H1 (cell line): ENCODE results near the gene CRADD. TPM values are rescaled to one million over a fixed set of nuclear protein-coding genes. Genes with fewer than 3 reads are reported as not detected.

Source experiments
- CTCF ChIA-PET: fragments of 300-600 bp; sonication (Branson Sonifier 250); formaldehyde crosslinking; loops from one replicate; lab custom pipeline; 2021; ENCODE audit not compliant: partially characterized antibody; lab: Charles Lee
- POLR2A ChIA-PET: fragments of 300-600 bp; sonication (Branson Sonifier 250); formaldehyde crosslinking; loops from one replicate; lab custom pipeline; 2021; ENCODE audit warnings: inconsistent platforms; ENCODE audit not compliant: partially characterized antibody; lab: Charles Lee
- DNase-seq, 2 experiments: peaks; one replicate each; pipeline versions ENCODE4 v3.0.0 to v3.0.0-alpha.2; 2010 to 2022; ENCODE audit warnings: low spot score in 2 of 2, low read depth in 1 of 2, mixed read lengths in 1 of 2
- FAIRE-seq: peaks from 2 replicates; lab custom pipeline; 2011; peaks lifted over from hg19 to GRCh38; lab: Jason Lieb, UNC
- H2AFZ ChIP-seq: 2 replicates; pipeline ENCODE4 v1.8.1; 2012; ENCODE audit warnings: low read length, inconsistent platforms
- H2AK5ac ChIP-seq: 2 replicates; pipeline ENCODE4 v1.6.1; 2013; ENCODE audit warnings: low read depth, low read length
- H2BK120ac ChIP-seq: replicated peaks from 2 replicates; pipeline ENCODE3; 2013; ENCODE audit warnings: low read depth, low read length, inconsistent platforms
- H2BK12ac ChIP-seq: 2 replicates; pipeline ENCODE4 v1.6.1; 2013; ENCODE audit warnings: low read depth, low read length
- H2BK15ac ChIP-seq: 2 replicates; pipeline ENCODE4 v1.6.1; 2013; ENCODE audit warnings: low read length
- H2BK20ac ChIP-seq: 2 replicates; pipeline ENCODE4 v1.6.1; 2013; ENCODE audit warnings: low read length
- H2BK5ac ChIP-seq: 2 replicates; pipeline ENCODE4 v1.6.1; 2013; ENCODE audit warnings: low read depth, low read length
- H3K14ac ChIP-seq: 2 replicates; pipeline ENCODE4 v1.6.1; 2013; ENCODE audit warnings: inconsistent platforms; ENCODE audit not compliant: insufficient read length
- H3K18ac ChIP-seq: 2 replicates; pipeline ENCODE4 v1.6.1; 2013; ENCODE audit warnings: low read length; ENCODE audit errors: extremely low read depth
- H3K23ac ChIP-seq: 2 replicates; pipeline ENCODE4 v1.6.1; 2013; ENCODE audit warnings: inconsistent platforms; ENCODE audit not compliant: insufficient read length
- H3K23me2 ChIP-seq: 2 replicates; pipeline ENCODE4 v1.6.1; 2013; ENCODE audit warnings: low read depth, low read length
- H3K27ac ChIP-seq: 2 replicates; pipeline ENCODE4 v1.6.1; 2011; ENCODE audit warnings: low read depth, low read length, inconsistent platforms
- H3K27me3 ChIP-seq, 4 experiments: replicated peaks in 1 of 4; 1 replicate in 1 of 4; 2 replicates in 3 of 4; pipeline versions ENCODE4 v1.6.1 to v1.8.1; 2011 to 2013; ENCODE audit warnings: low read length in 3 of 4, mild to moderate bottlenecking in 3 of 4, inconsistent platforms in 2 of 4, mixed read lengths in 2 of 4, moderate library complexity in 1 of 4; ENCODE audit not compliant: control insufficient read depth in 3 of 4, insufficient read depth in 3 of 4; ENCODE audit errors: extremely low read depth in 1 of 4
- H3K36me3 ChIP-seq, 4 experiments: 2 replicates each; pipeline versions ENCODE4 v1.6.1 to v1.8.1; 2011 to 2013; ENCODE audit warnings: mild to moderate bottlenecking in 4 of 4, low read length in 3 of 4, moderate library complexity in 2 of 4, control low read depth in 1 of 4, inconsistent platforms in 1 of 4; ENCODE audit not compliant: insufficient read depth in 4 of 4, control insufficient read depth in 2 of 4
- H3K4ac ChIP-seq: replicated peaks from 2 replicates; pipeline ENCODE3; 2013; ENCODE audit warnings: low read length, low read depth, mixed read lengths, inconsistent platforms; ENCODE audit not compliant: insufficient read length
- H3K4me1 ChIP-seq, 4 experiments: replicated peaks in 1 of 4; 1 replicate in 1 of 4; 2 replicates in 3 of 4; pipeline versions ENCODE4 v1.6.1 to v1.8.1; 2011 to 2013; ENCODE audit warnings: low read length in 3 of 4, inconsistent platforms in 2 of 4, mixed read lengths in 1 of 4; ENCODE audit not compliant: insufficient read depth in 4 of 4, control insufficient read depth in 3 of 4
- H3K4me2 ChIP-seq, 2 experiments: 2 replicates each; pipeline versions ENCODE4 v1.6.1 to v1.8.1; 2011 to 2013; ENCODE audit warnings: low read depth in 2 of 2, low read length in 2 of 2, control low read depth in 1 of 2, inconsistent platforms in 1 of 2, mild to moderate bottlenecking in 1 of 2; ENCODE audit not compliant: insufficient read depth in 1 of 2
- H3K4me3 ChIP-seq, 4 experiments: fragments of 200-600, 300-600 bp in 1 of 4; sonication (generic), shearing (Covaris generic), sonication (Bioruptor Twin) in 1 of 4; 2 replicates each; pipeline versions ENCODE4 v1.5.1 to v1.8.1; 2011 to 2016; ENCODE audit warnings: low read length in 4 of 4, low read depth in 3 of 4, control low read depth in 2 of 4, inconsistent platforms in 2 of 4, mild to moderate bottlenecking in 2 of 4, mixed read lengths in 1 of 4, moderate library complexity in 1 of 4; ENCODE audit not compliant: insufficient read depth in 2 of 4; ENCODE audit errors: extremely low read depth in 1 of 4
- H3K56ac ChIP-seq: replicated peaks from 2 replicates; pipeline ENCODE3; 2013; ENCODE audit warnings: low read depth, mild to moderate bottlenecking, mixed read lengths, low read length, inconsistent platforms; ENCODE audit not compliant: insufficient read length
- H3K79me1 ChIP-seq: 2 replicates; pipeline ENCODE4 v1.6.1; 2013; ENCODE audit warnings: low read depth, low read length, control low read depth
- H3K79me2 ChIP-seq, 2 experiments: 2 replicates each; pipeline versions ENCODE4 v1.6.1 to v1.8.1; 2012 to 2013; ENCODE audit warnings: low read length in 2 of 2, mild to moderate bottlenecking in 2 of 2, inconsistent platforms in 1 of 2; ENCODE audit not compliant: insufficient read depth in 2 of 2, control insufficient read depth in 1 of 2
- H3K9ac ChIP-seq, 4 experiments: replicated peaks in 1 of 4; 1 replicate in 1 of 4; 2 replicates in 3 of 4; pipeline versions ENCODE4 v1.6.1 to v1.8.1; 2011 to 2013; ENCODE audit warnings: low read depth in 3 of 4, low read length in 3 of 4, control low read depth in 2 of 4, mild to moderate bottlenecking in 2 of 4, moderate library complexity in 2 of 4, inconsistent platforms in 1 of 4; ENCODE audit errors: extremely low read depth in 1 of 4
- H3K9me3 ChIP-seq, 2 experiments: 2 replicates each; pipeline versions ENCODE4 v1.6.1 to v1.8.1; 2012 to 2013; ENCODE audit warnings: mild to moderate bottlenecking in 2 of 2, moderate library complexity in 2 of 2, control low read depth in 1 of 2, inconsistent platforms in 1 of 2, low read depth in 1 of 2, low read length in 1 of 2, mixed read lengths in 1 of 2; ENCODE audit not compliant: insufficient read depth in 2 of 2
- H4K20me1 ChIP-seq, 2 experiments: replicated peaks in 1 of 2; 2 replicates each; pipeline versions ENCODE3 to v1.8.1; 2011 to 2013; ENCODE audit warnings: inconsistent platforms in 2 of 2, low read length in 2 of 2, mild to moderate bottlenecking in 1 of 2; ENCODE audit not compliant: insufficient read depth in 2 of 2, control insufficient read depth in 1 of 2
- H4K5ac ChIP-seq: 2 replicates; pipeline ENCODE4 v1.6.1; 2013; ENCODE audit warnings: low read length, low read depth, mixed read lengths, inconsistent platforms; ENCODE audit not compliant: insufficient read length
- H4K8ac ChIP-seq: 2 replicates; pipeline ENCODE4 v1.8.0; 2013; ENCODE audit warnings: mild to moderate bottlenecking, moderate library complexity, low read length, inconsistent platforms; ENCODE audit not compliant: insufficient read depth; ENCODE audit errors: extremely low read depth
- H4K91ac ChIP-seq: replicated peaks from 2 replicates; pipeline ENCODE3; 2013; ENCODE audit warnings: low read length, mixed read lengths, inconsistent platforms; ENCODE audit not compliant: insufficient read length
- CBX8 ChIP-seq: fragments of 300-800, 300-1000 bp; sonication (generic); IDR thresholded peaks from 2 replicates; pipeline ENCODE4 v1.7.1; 2016; ENCODE audit warnings: low read depth, low read length, borderline replicate concordance
- EGR1 ChIP-seq: IDR thresholded peaks from 2 replicates; pipeline ENCODE4 v1.6.1; 2011; ENCODE audit warnings: low read depth, low read length, borderline replicate concordance
- FOSL1 ChIP-seq: IDR thresholded peaks from 2 replicates; pipeline ENCODE4 v1.6.1; 2011; ENCODE audit warnings: mild to moderate bottlenecking, low read depth, low read length, moderate library complexity; ENCODE audit not compliant: insufficient read depth
- NANOG ChIP-seq: IDR thresholded peaks from 2 replicates; pipeline ENCODE4 v1.6.1; 2011; ENCODE audit warnings: low read length, low read depth, mild to moderate bottlenecking, inconsistent platforms; ENCODE audit not compliant: insufficient read depth, poor library complexity, severe bottlenecking
- NRF1 ChIP-seq: IDR thresholded peaks from 2 replicates; pipeline ENCODE4 v1.6.1; 2011; ENCODE audit warnings: mild to moderate bottlenecking, low read depth, low read length, improper control_type of control experiment
- PHF8 ChIP-seq: fragments of 200-600 bp; sonication (generic); conservative IDR thresholded peaks from 2 replicates; pipeline ENCODE4 v1.7.1; 2012; ENCODE audit warnings: low read depth, mild to moderate bottlenecking, inconsistent platforms, low read length, moderate library complexity
- POLR2AphosphoS5 ChIP-seq: IDR thresholded peaks from 2 replicates; pipeline ENCODE4 v1.6.1; 2011; ENCODE audit warnings: low read depth, low read length
- POU5F1 ChIP-seq: IDR thresholded peaks from 2 replicates; pipeline ENCODE4 v1.6.1; 2011; ENCODE audit warnings: low read depth, mild to moderate bottlenecking, low read length, moderate library complexity
- WGBS, 2 experiments: shearing (Covaris generic) in 1 of 2; methylation state at CpG; one replicate each; pipeline versions ENCODE4 v1.1.6 to v1.1.7; 2013 to 2015; ENCODE audit warnings: low lambda C conversion rate in 2 of 2, mixed read lengths in 2 of 2, inconsistent platforms in 1 of 2, low coverage in 1 of 2, missing lambda C conversion rate in 1 of 2; ENCODE audit not compliant: insufficient replicate concordance in 2 of 2, insufficient coverage in 1 of 2, insufficient read length in 1 of 2; ENCODE audit errors: extremely low coverage in 1 of 2, missing lambda C conversion rate in 1 of 2; 5-methylcytosine and 5-hydroxymethylcytosine counted together
- polyA plus RNA-seq, 7 experiments: library from polyadenylated mRNA; depleted of rRNA in 3 of 7; stranded (reverse) in 5 of 7; unstranded in 2 of 7; fragments of >200 nt in 5 of 7; fragments of 200-250 nt in 2 of 7; gene quantifications; 1 replicate in 5 of 7; 2 replicates in 1 of 7; 4 replicates in 1 of 7; pipeline versions ENCODE4 v1.2.1 to v1.2.3, GENCODE V29; 2011 to 2013; ENCODE audit warnings: missing spikeins in 2 of 7, mixed read lengths in 2 of 7
- total RNA-seq: library from RNA; stranded (reverse); fragmentation: NEBNext Ultra II Directional; extraction: Animal tissue kit (Norgen Biotek cat#: 25700); gene quantifications from 2 replicates; pipeline ENCODE4 v1.2.1, GENCODE V29; 2021
- TF ChIP-seq, protein P1 (sequence below), 3 experiments: IDR thresholded peaks; 1 replicate in 2 of 3; 2 replicates in 1 of 3; pipeline versions ENCODE4 v1.5.1 to v1.6.1; 2011; ENCODE audit warnings: low read length in 3 of 3, mild to moderate bottlenecking in 3 of 3, inconsistent platforms in 2 of 3, low read depth in 1 of 3, moderate library complexity in 1 of 3; ENCODE audit not compliant: insufficient read depth in 1 of 3; ENCODE audit errors: control extremely low read depth in 1 of 3

CRADD gene
- total and polyA plus RNA-seq, 2 of the 8 experiments (the other 6 are each of a cell fraction or from before 2014, with no cell fraction given), result 8.1 to 15.4 TPM

DNA sequence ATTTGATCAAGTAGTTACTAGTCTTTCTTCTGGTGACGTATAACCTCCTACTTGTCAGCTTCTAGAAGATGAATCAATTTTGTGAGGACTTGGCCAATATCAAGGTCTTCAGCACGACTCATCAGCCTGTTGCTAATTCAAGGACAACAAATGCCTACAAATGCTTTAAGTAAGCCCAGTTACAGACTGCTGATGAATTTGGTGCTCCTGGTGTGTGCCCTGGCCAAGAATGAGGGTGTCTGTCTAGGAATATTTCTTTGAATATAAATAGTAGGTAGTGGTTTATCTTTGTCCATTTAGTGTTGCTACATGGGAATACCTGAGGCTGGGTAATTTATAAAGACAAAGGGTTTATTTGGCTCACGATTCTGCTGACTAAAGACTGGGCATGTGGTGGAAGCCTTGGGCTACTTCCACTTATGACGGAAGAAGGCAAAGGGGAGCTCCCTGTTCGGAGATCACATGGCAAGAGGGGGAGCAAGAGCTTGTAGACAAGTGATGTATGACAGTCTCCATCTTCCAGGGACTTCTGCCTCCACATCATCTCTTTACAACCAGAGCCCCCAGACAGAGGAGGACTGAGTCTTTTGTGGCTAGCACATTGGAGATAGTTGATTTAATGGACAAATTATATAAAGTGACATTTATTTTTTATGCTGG, 180.2 kb downstream of the CRADD start:
- no peak overlapping the region for H3K9ac ChIP-seq
- no peak overlapping the region for H2AK5ac ChIP-seq
- TF ChIP-seq CBX8, result no peak
- TF ChIP-seq POU5F1, result no peak
- TF ChIP-seq POLR2AphosphoS5, result no peak
- no peak for TF ChIP-seq NRF1
- TF ChIP-seq, protein P1, sequence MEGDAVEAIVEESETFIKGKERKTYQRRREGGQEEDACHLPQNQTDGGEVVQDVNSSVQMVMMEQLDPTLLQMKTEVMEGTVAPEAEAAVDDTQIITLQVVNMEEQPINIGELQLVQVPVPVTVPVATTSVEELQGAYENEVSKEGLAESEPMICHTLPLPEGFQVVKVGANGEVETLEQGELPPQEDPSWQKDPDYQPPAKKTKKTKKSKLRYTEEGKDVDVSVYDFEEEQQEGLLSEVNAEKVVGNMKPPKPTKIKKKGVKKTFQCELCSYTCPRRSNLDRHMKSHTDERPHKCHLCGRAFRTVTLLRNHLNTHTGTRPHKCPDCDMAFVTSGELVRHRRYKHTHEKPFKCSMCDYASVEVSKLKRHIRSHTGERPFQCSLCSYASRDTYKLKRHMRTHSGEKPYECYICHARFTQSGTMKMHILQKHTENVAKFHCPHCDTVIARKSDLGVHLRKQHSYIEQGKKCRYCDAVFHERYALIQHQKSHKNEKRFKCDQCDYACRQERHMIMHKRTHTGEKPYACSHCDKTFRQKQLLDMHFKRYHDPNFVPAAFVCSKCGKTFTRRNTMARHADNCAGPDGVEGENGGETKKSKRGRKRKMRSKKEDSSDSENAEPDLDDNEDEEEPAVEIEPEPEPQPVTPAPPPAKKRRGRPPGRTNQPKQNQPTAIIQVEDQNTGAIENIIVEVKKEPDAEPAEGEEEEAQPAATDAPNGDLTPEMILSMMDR (IDR thresholded peaks at IDR 0.05; ENCODE audit: control extremely low read depth in 1 of 3, insufficient read depth in 1 of 3, low read depth in 1 of 3, low read length in 3 of 3), result no peak
- no peak for TF ChIP-seq FOSL1
- TF ChIP-seq PHF8, result no peak
- TF ChIP-seq EGR1, result no peak
- no peak for TF ChIP-seq NANOG
- no peak overlapping the region for H3K4ac ChIP-seq
- no peak overlapping the region for H3K4me2 ChIP-seq
- H3K27ac ChIP-seq, result no peak overlapping the region
- H4K20me1 ChIP-seq, result no peaks in the 10 kb centered on the region
- H2BK15ac ChIP-seq, result no peak overlapping the region
- FAIRE-seq (no peak), DNase-seq (no peak)
- no peak overlapping the region for H4K91ac ChIP-seq
- H3K18ac ChIP-seq, result no peak overlapping the region
- H2BK5ac ChIP-seq, result no peak overlapping the region
- no peak overlapping the region for H4K5ac ChIP-seq
- no peak overlapping the region for H3K14ac ChIP-seq
- no peak overlapping the region for H3K56ac ChIP-seq
- no peaks in the 10 kb centered on the region for H3K36me3 ChIP-seq
- H3K23ac ChIP-seq, result no peak overlapping the region
- H3K4me3 ChIP-seq, result no peak overlapping the region
- 89% methylated on average over 5 of the region's 5 CpGs; no CpG with 5 or more reads in 1 of the 2 experiments for WGBS, 2 experiments
- no peak overlapping the region for H2AFZ ChIP-seq
- H3K79me1 ChIP-seq, result no peaks in the 10 kb centered on the region
- POLR2A ChIA-PET, result no interaction called here
- H3K23me2 ChIP-seq, result no peaks in the 10 kb centered on the region
- no peaks in the 10 kb centered on the region for H3K9me3 ChIP-seq
- H3K27me3 ChIP-seq, result no peaks in the 10 kb centered on the region
- no peak overlapping the region for H2BK20ac ChIP-seq
- H3K79me2 ChIP-seq, result no peaks in the 10 kb centered on the region
- H4K8ac ChIP-seq, result no peak overlapping the region
- no peak overlapping the region for H2BK12ac ChIP-seq
- no peaks in the 10 kb centered on the region; a peak in 1 of 7 replicates for H3K4me1 ChIP-seq
- CTCF ChIA-PET, result interaction anchor here (0.8 kb wide), 1 partner anchor 245 kb away, joined by 3 read pairs; no protein-coding TSS in a partner anchor
- H2BK120ac ChIP-seq, result no peak overlapping the region
